Myometrial cell (primary cell): Measurements from ENCODE around the gene ATAT1. TPM values are rescaled to one million over a fixed set of nuclear protein-coding genes. Genes with fewer than 3 reads are reported as not detected.

Experiments
- total RNA-seq: library from RNA; depleted of rRNA; stranded (reverse); fragments of >200 nt; gene quantifications from 2 replicates; pipeline ENCODE4 v1.2.3, GENCODE V29; 2015

The ATAT1 gene
- 4.3 TPM in 2 replicates for total RNA-seq

DNA sequence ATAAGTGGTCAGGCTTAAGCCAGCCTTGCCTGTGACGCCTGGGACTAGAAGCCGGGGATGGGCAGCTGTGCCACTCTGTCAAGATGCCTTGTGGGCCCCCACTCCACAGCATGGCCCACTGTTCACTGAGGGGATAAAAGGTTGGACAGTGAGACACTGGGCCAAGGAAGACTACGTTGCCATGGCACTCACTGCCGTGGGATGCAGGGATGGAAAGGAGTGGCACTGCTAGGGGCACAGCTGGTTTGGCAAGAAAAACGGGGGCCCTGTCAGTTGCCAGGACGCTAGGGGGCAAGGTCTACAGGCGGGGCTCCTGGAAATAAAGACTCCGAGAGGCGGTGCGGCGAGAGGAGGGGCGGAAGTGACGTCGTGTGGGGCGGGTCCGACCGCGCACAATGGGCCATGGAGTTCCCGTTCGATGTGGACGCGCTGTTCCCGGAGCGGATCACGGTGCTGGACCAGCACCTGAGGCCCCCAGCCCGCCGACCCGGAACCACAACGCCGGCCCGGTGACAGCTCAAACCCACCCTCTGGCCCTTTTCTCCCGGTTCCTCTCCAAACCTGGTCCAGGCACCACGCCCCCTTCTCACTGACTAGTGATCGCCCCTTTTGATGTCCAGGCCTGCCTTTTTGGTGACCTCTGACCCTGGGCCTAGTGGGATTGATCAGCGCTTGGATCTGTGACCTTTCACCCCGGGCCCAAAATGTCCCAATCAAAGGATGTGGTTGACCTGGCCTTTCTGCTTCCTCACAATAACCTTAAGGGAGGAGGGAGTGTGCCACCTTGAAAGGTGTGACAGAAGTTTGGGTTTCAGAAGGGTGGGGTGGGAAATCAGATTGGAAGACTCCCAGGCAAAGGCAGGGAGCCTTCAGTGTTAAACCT is at the start of gene ATAT1:
Gene ATAT1 (plus strand): TSS at position 391 of the 883 bp plus-strand sequence.

DNA sequence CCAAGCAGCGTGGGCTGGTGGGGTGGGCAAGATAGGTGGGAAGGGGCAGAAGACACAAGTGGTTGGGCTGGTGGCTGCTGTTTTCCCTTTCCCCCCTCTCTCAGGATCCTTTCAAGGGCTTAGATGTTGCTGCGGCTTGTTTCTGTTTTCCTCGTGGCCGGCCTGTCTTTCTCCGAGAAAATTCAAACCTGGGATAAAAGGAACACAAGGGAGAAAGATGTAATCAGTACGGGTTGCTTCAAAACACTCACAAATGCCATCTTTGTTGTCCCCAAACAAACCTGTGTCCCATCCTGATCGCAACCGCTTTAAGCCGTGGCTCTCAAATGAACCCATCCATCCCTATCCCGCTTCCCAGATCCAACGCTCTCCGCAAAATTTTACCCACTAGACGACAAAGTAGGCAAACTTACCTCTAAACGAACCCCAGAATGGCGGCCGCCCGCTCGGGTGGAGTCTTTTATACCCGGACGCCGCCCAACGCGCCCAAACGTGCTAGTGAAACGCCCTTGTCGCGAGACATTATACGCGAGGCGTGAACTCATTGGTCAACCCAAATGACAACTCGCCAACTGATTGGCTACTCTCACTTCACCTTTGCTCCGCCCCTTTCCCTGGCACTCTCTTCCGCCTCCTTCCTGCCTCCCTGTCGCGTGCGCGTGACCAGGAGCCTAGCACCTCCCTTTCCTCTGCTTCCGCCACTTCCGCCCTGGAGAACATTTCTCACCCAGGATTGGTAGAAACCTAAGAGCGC is 9.7 kb upstream of the ATAT1 start, which contains the start of gene PPP1R10:
Gene PPP1R10 (minus strand): TSS at position 433 of the 754 bp plus-strand sequence. CDS start 7,299 bp downstream, outside the sequence.

DNA sequence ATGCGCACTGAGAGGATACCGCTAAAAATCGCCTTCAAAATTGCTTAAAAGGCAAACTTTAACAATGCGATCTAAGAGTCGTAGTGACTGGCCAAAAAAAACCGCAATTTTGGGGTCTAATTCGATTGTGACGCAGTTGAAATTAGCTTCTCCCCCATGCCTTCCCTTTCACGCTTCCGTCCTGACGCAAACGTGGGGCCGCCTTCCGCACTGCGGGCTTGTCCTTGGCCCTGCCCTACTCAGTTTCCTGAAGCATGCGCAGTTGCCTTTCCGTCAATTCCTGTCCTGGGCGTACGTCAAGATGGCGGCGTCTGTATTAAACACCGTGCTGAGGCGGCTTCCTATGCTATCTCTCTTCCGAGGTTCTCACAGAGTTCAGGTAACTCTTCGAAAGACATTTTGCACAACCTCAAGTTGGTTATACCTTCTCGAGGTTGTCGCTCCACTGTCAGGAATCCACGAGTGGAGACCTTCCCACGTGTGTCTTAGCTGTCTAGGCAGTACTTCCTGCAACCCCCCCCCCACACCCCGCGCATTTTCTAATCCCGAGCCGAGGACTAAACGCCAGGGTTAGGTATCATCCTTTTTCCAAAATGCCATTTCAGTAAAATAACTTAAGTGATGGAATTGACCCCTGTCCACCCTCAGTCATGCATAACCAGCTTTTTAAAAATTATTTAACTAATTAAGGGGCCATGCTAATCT is 9.0 kb upstream of the ATAT1 start, which contains the start of gene MRPS18B:
Gene MRPS18B (plus strand): TSS at position 276 of the 705 bp plus-strand sequence. CDS start 26 bp downstream, at position 302.

DNA sequence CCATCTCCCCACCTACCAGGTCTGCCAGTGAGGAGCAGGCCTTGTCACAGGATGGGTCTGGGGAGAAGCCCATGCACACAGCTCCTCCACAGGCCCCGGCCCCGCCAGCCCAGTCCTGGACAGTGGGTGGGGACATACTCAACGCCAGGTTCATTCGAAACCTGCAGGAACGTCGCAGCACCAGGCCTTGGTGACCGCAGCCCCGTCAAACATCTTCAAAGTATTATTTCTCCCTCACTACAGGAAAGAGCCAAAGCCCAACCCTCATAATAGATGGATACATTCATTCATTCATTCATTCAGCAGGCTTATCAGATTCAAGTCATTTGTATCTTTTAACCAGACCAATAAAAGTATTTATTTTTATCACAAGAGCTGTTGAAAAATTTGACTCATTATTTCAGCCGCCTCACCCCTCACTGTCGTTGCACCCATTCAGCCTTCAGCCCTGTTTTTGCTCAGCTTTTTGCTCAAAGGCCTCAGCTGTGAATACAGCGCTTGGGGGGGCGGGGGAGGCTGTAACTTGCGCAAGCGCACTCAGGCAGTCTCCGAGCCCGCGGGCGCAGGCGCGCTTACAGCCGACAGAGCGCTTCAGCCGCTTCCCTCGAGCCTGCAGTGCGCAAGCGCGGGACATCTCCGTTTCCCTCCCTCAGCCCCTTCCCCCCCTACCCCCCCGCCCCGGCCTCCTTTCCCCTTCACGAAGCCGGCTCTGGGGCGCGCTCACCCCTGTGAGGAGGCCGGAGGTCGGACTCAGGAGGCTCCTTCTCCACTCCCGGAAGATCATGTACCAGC is 20.0 kb downstream of the ATAT1 start, which contains the start of gene C6orf136:
Gene C6orf136 (plus strand): TSS at position 684 of the 792 bp plus-strand sequence. CDS start 99 bp downstream, at position 783.

DNA sequence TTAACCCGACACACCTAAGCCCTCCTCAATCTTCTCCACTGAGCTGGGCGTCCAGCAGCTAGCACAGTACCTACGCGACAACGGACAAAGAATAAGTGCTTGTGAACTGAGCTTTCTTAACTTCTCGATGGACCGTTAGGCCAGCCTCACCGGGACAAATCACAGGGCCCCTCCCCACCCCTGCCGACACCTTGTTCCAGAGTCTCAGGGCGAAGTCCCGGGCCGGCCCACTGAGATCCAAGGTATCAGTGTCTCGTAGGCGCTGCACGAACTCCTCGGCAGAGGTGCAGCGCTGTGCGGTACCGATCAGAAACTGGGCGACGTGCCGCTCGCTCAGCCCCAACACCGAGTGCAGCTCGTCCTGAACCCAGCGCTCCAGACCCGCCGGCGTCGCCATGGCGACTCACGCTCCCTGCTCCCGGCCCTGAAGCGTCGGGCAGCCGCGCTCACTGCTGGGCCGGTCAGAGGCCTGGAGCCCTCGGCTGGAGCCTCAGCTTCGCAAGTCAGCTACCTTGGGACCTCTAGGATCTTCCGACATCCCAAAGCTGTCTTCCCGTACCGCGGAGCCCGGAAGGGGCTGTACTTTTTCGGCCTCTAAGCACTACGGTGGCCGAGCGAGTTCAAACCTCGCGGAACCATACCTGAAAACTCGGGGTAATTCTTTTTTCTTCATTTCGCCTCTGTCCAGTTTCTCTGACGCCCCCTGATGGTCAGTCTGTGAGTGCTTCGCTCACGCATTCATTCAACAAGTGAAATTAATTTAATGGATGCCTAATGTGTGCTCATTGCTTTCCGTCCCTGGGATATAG is 46.0 kb downstream of the ATAT1 start, which contains the start of gene DHX16:
Gene DHX16 (minus strand): TSS at position 562 of the 809 bp plus-strand sequence. CDS start 165 bp downstream, at position 397.

DNA sequence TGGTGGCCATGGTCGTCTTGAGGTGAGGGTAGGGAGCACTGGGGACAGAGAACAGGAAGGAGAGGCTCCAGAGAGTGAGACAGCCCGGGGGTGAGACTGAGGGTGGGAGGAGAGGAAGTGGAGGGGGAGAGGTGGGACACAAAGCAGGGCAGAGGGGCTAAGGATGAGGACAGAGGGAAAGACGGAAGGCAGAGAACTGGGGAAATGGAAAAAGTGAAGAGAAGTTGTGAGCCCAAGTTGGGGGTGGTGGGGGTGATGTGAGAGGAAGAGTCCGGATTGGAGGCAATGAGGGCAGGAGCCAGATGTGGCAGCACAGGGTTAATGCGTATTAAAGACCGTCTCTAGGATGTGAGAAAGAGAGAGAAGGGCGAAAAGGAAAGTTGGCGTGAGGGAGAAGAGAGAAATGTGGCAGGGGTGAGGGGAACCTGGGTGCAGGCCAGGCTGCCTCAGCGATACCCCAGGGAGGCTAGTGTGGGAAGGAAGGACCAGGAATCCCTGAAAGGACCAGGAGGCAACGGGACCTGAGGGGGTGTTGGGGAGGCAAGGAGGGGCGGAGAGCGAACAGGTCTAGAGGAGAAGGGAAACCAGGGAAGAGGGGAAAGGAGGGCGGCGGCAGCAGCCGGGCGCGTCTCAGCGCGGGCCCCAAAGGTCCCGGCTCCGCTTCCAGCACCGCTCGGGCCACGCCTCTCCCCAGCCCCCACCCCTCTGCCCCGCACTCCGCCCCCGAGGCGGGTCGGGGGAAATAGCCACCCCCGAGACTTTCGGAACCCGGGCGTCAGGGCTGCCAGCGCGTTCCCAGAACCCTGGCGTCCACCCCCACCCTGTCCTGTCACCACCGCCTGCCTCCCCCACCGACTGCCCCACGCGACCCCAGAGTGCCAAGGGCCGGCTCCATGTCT is 59.6 kb downstream of the ATAT1 start, which contains the start of gene PPP1R18:
Gene PPP1R18 (minus strand): TSS at position 637 of the 899 bp plus-strand sequence. CDS start 627 bp downstream, at position 10.

DNA sequence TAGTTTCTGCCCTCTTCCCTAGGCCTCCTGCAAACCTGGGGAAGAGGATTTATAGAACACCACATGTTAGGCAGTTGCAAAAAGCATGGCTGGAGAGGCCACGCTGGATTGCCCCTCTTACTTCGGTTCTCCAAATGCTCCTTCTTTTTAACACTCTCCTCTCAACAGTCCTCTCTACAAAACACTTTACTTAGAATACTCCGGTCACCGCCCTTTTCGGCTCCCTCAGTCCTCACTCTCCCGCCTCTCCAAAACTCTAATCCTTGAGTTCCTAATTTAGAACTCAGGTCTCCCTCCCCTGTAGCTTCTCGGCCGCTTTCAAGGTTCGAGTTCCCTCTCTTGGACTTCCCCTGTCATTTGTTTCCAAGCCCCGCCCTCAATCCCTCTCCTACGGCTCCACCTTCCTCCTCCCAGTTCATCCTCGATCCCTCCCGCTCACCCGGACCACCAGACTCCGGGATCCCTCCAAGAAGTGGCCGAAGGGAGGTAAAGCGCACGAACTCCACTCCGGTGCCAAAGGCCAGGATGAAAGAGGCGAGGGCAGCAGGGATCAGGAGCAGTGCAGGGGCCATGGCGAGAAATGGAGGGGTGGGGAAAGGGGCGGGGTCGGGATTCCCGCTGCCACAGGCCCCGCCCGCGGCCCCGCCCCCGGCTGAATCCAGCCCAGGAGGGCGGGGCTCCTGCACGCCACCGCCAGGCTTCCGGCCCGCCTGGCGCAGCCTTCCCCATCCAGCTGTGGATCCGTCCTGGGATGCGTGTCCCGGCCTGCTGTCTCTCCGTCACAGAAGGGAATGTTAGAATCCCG is 63.9 kb downstream of the ATAT1 start, which contains the start of gene NRM:
Gene NRM (minus strand): TSS at position 582 of the 805 bp plus-strand sequence. CDS start 10 bp downstream, at position 572.

Other genes with a start within 250 kb of the ATAT1 start
- 231 and 235 TPM in 2 replicates for gene HLA-E, start 137.4 kb upstream of the ATAT1 start, total RNA-seq
- gene GNL1, start 70.4 kb upstream of the ATAT1 start, total RNA-seq = 49.1 and 70.9 TPM in 2 replicates
- gene PRR3, start 69.6 kb upstream of the ATAT1 start, total RNA-seq = 5.7 and 7.5 TPM in 2 replicates
- 22.5 and 32.6 TPM in 2 replicates for gene ABCF1, start 55.4 kb upstream of the ATAT1 start, total RNA-seq
- gene PPP1R10, start 9.6 kb upstream of the ATAT1 start, total RNA-seq = 21.6 and 25.9 TPM in 2 replicates
- gene MRPS18B, start 9.0 kb upstream of the ATAT1 start, total RNA-seq = 63.1 and 85.9 TPM in 2 replicates
- 4.3 and 5.2 TPM in 2 replicates for gene C6orf136, start 20.3 kb downstream of the ATAT1 start, total RNA-seq
- gene DHX16, start 46.1 kb downstream of the ATAT1 start, total RNA-seq = 27.4 and 34.2 TPM in 2 replicates
- 42.7 and 51.6 TPM in 2 replicates for gene PPP1R18, start 59.8 kb downstream of the ATAT1 start, total RNA-seq
- gene NRM, start 64.1 kb downstream of the ATAT1 start, total RNA-seq = 7.2 and 10.3 TPM in 2 replicates
- 5.1 and 16.4 TPM in 2 replicates for gene MDC1, start 90.4 kb downstream of the ATAT1 start, total RNA-seq
- gene TUBB, start 93.5 kb downstream of the ATAT1 start, total RNA-seq = 1,612 and 1,663 TPM in 2 replicates
- 209 and 234 TPM in 2 replicates for gene FLOT1, start 115.8 kb downstream of the ATAT1 start, total RNA-seq
- 45.0 and 49.6 TPM in 2 replicates for gene IER3, start 117.7 kb downstream of the ATAT1 start, total RNA-seq